OCI-LY1 (cell line): ENCODE data around the gene SCART1.

ENCODE experiments used
- EZH2 ChIP-seq: fragments of 200-600 bp; sonication (generic), shearing (Covaris generic); IDR thresholded peaks from 2 replicates; pipeline ENCODE4 v1.8.0; 2017; ENCODE audit warnings: borderline replicate concordance, mixed run types, mild to moderate bottlenecking, antibody characterized with exemption, low read length, moderate library complexity, mixed read lengths
- TF ChIP-seq, protein P1 (sequence below): fragments of 200-600 bp; sonication (generic), shearing (Covaris generic); IDR thresholded peaks from 2 replicates; pipeline ENCODE4 v1.5.1; 2017; ENCODE audit warnings: mild to moderate bottlenecking, antibody characterized with exemption, low read length, moderate library complexity, mixed read lengths

DNA sequence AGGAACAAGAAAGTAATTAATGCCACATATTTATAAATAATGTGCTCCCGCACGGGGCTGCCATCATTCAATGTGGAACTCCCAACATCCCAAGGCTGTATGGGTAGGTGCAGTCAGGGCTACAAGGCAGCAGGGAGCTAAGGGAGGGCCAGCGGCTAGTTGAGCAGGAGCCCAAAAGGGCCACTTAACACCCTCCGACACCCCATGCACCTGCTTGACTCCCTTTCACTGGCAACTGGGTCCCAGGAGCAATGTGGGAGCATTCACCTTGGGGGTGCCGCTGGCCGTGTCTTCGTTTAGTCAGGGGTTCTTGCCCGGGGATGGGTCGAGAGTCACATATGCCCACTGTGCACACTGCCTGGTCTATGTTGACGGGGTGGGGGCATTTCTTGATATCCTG, 27.9 kb downstream of the SCART1 start:
- TF ChIP-seq, protein P1, sequence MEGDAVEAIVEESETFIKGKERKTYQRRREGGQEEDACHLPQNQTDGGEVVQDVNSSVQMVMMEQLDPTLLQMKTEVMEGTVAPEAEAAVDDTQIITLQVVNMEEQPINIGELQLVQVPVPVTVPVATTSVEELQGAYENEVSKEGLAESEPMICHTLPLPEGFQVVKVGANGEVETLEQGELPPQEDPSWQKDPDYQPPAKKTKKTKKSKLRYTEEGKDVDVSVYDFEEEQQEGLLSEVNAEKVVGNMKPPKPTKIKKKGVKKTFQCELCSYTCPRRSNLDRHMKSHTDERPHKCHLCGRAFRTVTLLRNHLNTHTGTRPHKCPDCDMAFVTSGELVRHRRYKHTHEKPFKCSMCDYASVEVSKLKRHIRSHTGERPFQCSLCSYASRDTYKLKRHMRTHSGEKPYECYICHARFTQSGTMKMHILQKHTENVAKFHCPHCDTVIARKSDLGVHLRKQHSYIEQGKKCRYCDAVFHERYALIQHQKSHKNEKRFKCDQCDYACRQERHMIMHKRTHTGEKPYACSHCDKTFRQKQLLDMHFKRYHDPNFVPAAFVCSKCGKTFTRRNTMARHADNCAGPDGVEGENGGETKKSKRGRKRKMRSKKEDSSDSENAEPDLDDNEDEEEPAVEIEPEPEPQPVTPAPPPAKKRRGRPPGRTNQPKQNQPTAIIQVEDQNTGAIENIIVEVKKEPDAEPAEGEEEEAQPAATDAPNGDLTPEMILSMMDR = no peak
- no peak for TF ChIP-seq EZH2
